GM12878 (cell line): Measurements from ENCODE around the gene HUWE1. TPM values are rescaled to one million over a fixed set of nuclear protein-coding genes. Genes with fewer than 3 reads are reported as not detected.
"Not testable (repeated sequence)": the region's sequence is repeated elsewhere in the genome, so short reads cannot be mapped to it uniquely, and the experiment has no call there.

Experiments
- ATAC-seq: fragments of 200-7000 bp; cut with Tn5 transposase; 3 replicates; pipeline ENCODE4 v1.9.1; 2020; ENCODE audit warnings: mild to moderate bottlenecking, moderate library complexity
- BruUV-seq: library from RNA; stranded (reverse); fragments of 400-500 nt; replicated peaks from 2 replicates; lab custom pipeline; 2021; lab: Mats Ljungman, UMichigan
- CTCF ChIA-PET: fragments of 300-600 bp; sonication (Branson Sonifier 250); formaldehyde crosslinking; extraction: SDS; loops from one replicate; lab custom pipeline; 2021; ENCODE audit warnings: inconsistent platforms; lab: Yijun Ruan, JAX
- POLR2A ChIA-PET: fragments of 350-600 bp; formaldehyde crosslinking; extraction: SDS; loops from one replicate; lab custom pipeline; 2021; ENCODE audit warnings: inconsistent platforms; lab: Charles Lee
- RAD21 ChIA-PET: fragments of 300-600 bp; sonication (Branson Sonifier 250); formaldehyde crosslinking; loops from one replicate; lab custom pipeline; 2023; ENCODE audit warnings: antibody characterized with exemption; ENCODE audit not compliant: unreplicated experiment; lab: Charles Lee
- SMC1A ChIA-PET: fragments of 300-600 bp; sonication (Branson Sonifier 250); formaldehyde crosslinking; loops from one replicate; lab custom pipeline; 2023; ENCODE audit not compliant: unreplicated experiment, uncharacterized antibody; lab: Charles Lee
- DNase-seq: peaks from one replicate; pipeline ENCODE4 v3.0.0-alpha.2; 2011; ENCODE audit warnings: low read depth, low spot score
- FAIRE-seq: peaks from 3 replicates; lab custom pipeline; 2011; peaks lifted over from hg19 to GRCh38; lab: Jason Lieb, UNC
- H2AFZ ChIP-seq: 2 replicates; pipeline ENCODE4 v1.6.0; 2011; ENCODE audit warnings: low read depth, low read length, control low read depth; ENCODE audit not compliant: control insufficient read depth
- H3K27ac ChIP-seq: 2 replicates; pipeline ENCODE4 v1.5.1; 2011; ENCODE audit warnings: control low read depth; ENCODE audit not compliant: control insufficient read depth, insufficient read depth
- H3K27me3 ChIP-seq, 2 experiments: replicated peaks in 1 of 2; 2 replicates each; pipeline versions ENCODE4 v1.6.0 to v1.6.1; 2011; ENCODE audit warnings: low read length in 1 of 2; ENCODE audit not compliant: control insufficient read depth in 2 of 2, insufficient read depth in 2 of 2
- H3K36me3 ChIP-seq, 2 experiments: 2 replicates each; pipeline ENCODE4 v1.5.1; 2011; ENCODE audit warnings: low read length in 1 of 2; ENCODE audit not compliant: control insufficient read depth in 2 of 2, insufficient read depth in 2 of 2
- H3K4me1 ChIP-seq: 2 replicates; pipeline ENCODE4 v1.6.1; 2011; ENCODE audit warnings: mild to moderate bottlenecking, low read length, moderate library complexity, mixed read lengths; ENCODE audit not compliant: control insufficient read depth, insufficient read depth
- H3K4me2 ChIP-seq: 2 replicates; pipeline ENCODE4 v1.6.0; 2011; ENCODE audit warnings: control low read depth; ENCODE audit not compliant: control insufficient read depth, insufficient read depth
- H3K4me3 ChIP-seq: fragments of 200-600 bp; sonication (generic); 2 replicates; pipeline ENCODE4 v1.5.1; 2016
- H3K79me2 ChIP-seq: 2 replicates; pipeline ENCODE4 v1.6.0; 2011; ENCODE audit warnings: low read length; ENCODE audit not compliant: control insufficient read depth, insufficient read depth
- H3K9ac ChIP-seq: 2 replicates; pipeline ENCODE4 v1.8.0; 2011; ENCODE audit warnings: low read length, control low read depth, mixed read lengths; ENCODE audit not compliant: control insufficient read depth, insufficient read depth
- H3K9me3 ChIP-seq: replicated peaks from 3 replicates; pipeline ENCODE4 v1.5.1; 2011; ENCODE audit warnings: mild to moderate bottlenecking, low read length; ENCODE audit not compliant: control insufficient read depth, insufficient read depth
- H4K20me1 ChIP-seq: 2 replicates; pipeline ENCODE4 v1.6.0; 2011; ENCODE audit not compliant: control insufficient read depth, insufficient read depth
- JUNB ChIP-seq: IDR thresholded peaks from 2 replicates; pipeline ENCODE4 v1.6.1; 2016; ENCODE audit warnings: antibody characterized with exemption, mild to moderate bottlenecking
- PAX8 ChIP-seq: fragments of 450-650 bp; IDR thresholded peaks from 2 replicates; pipeline ENCODE4 v1.6.1; 2017; ENCODE audit warnings: mild to moderate bottlenecking, moderate library complexity
- POLR2AphosphoS5 ChIP-seq: IDR thresholded peaks from 2 replicates; pipeline ENCODE4 v1.6.1; 2011; ENCODE audit warnings: mild to moderate bottlenecking, low read length, inconsistent platforms
- SIN3A ChIP-seq: IDR thresholded peaks from 2 replicates; pipeline ENCODE4 v1.6.1; 2012; ENCODE audit warnings: low read depth, low read length, improper control_type of control experiment
- WGBS: methylation state at CpG from one replicate; pipeline ENCODE4 v1.1.6; 2016; ENCODE audit warnings: low lambda C conversion rate; ENCODE audit not compliant: insufficient replicate concordance, insufficient coverage; ENCODE audit errors: missing lambda C conversion rate; 5-methylcytosine and 5-hydroxymethylcytosine counted together
- in situ Hi-C: fragments of 300-500 bp; cut with MboI; formaldehyde crosslinking; loops from 9 replicates; pipeline ENCODE4 v1.14.3; 2018; ENCODE audit warnings: mixed read lengths
- intact Hi-C: fragments of 100-400 bp; cut with micrococcal nuclease; formaldehyde crosslinking; loops from one replicate; pipeline ENCODE4 v1.14.2; 2022; ENCODE audit not compliant: unreplicated experiment
- polyA plus RNA-seq, 11 experiments: library from polyadenylated mRNA; depleted of rRNA in 4 of 11; unstranded in 6 of 11; stranded (reverse) in 5 of 11; fragments of >200 nt; fragmentation: Nextera tagmentation in 4 of 11; fragmentation: Illumina TruSeq in 1 of 11; extraction: Ambion mirVana in 4 of 11; extraction: Trizol in 1 of 11; gene quantifications; 1 replicate in 1 of 11; 2 replicates in 10 of 11; pipeline versions ENCODE4 v1.2.1 to v1.2.3, GENCODE V29; 2011 to 2016; ENCODE audit warnings: inconsistent platforms in 2 of 11, missing spikeins in 2 of 11, low read depth in 1 of 11
- total RNA-seq, 4 experiments: library from RNA; depleted of rRNA in 3 of 4; stranded (reverse); fragments of >200 nt in 3 of 4; fragmentation: Illumina TruSeq in 1 of 4; extraction: Trizol in 1 of 4; gene quantifications; 2 replicates each; pipeline versions ENCODE4 v1.2.1 to v1.2.3, GENCODE V29; 2013 to 2021
- TF ChIP-seq, protein P1 (sequence below): IDR thresholded peaks from 2 replicates; pipeline ENCODE4 v1.6.1; 2011; ENCODE audit warnings: borderline replicate concordance, low read depth, mild to moderate bottlenecking, moderate library complexity, low read length; ENCODE audit not compliant: insufficient read depth, poor library complexity, severe bottlenecking

Gene HUWE1
- total and polyA plus RNA-seq, 10 of the 15 experiments (the other 5 are each of a cell fraction or from before 2014, with no cell fraction given): 35.9 to 280 (median 100) TPM

DNA sequence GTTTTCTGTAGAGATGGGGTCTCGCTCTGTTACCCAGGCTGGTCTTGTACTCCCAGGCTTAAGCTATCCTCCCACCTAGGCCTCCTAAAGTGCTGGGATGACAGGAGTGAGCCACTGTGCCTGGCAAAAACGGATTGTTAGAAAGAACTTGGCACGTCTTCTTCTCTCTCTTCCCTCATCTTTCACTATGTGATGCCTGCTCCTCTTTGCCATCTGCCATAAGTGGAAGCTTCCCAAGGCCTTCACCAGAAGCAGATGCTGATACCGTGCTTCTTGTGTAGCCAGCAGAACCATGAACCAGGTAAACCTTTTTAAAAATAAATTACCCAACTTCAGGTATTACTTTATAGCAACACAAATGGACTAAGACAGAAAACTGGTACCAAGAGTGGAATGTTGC lies 36.9 kb upstream of the HUWE1 start:
- no TSS peak for BruUV-seq
- in situ Hi-C loops: no loop called here

DNA sequence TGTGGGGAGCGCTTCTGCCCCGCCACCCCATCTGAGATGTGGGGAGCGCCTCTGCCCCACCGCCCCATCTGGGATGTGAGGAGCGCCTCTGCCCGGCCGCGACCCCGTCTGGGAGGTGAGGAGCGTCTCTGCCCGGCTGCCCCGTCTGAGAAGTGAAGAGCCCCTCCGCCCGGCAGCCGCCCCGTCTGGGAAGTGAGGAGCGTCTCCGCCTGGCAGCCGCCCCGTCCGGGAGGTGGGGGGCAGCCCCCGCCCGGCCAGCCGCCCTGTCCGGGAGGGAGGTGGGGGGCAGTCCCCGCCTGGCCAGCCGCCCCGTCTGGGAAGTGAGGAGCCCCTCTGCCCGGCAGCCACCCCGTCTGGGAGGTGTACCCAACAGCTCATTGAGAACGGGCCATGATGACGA lies 35.1 kb upstream of the HUWE1 start:
- H3K27ac ChIP-seq, H3K36me3 ChIP-seq, POLR2A ChIA-PET, DNase-seq, H3K4me2 ChIP-seq, CTCF ChIA-PET, H3K9ac ChIP-seq, ATAC-seq, RAD21 ChIA-PET, in situ Hi-C loops, H2AFZ ChIP-seq, H3K27me3 ChIP-seq, intact Hi-C loops, SMC1A ChIA-PET, H3K4me3 ChIP-seq, H3K79me2 ChIP-seq, FAIRE-seq, H4K20me1 ChIP-seq, H3K9me3 ChIP-seq, BruUV-seq: not testable (repeated sequence)
- peaks cover 15% of the 10 kb centered on the region for H3K4me1 ChIP-seq
- 87% methylated on average over 16 of the region's 32 CpGs for WGBS

More for the DNA sequence above, 36.9 kb upstream of the HUWE1 start:
- no peak overlapping the region for H3K4me2 ChIP-seq
- POLR2A ChIA-PET: no interaction called here
- H3K27ac ChIP-seq: no peak overlapping the region
- no peaks in the 10 kb centered on the region; the same call in 1 of the 2 replicates for H3K79me2 ChIP-seq
- CTCF ChIA-PET: no interaction called here
- intact Hi-C loops: no loop called here
- no peak overlapping the region for H3K4me3 ChIP-seq
- peaks cover 5% of the 10 kb centered on the region; the same call in 1 of the 2 replicates for H3K4me1 ChIP-seq
- SMC1A ChIA-PET: no interaction called here
- H3K9ac ChIP-seq: no peak overlapping the region
- TF ChIP-seq, protein P1, sequence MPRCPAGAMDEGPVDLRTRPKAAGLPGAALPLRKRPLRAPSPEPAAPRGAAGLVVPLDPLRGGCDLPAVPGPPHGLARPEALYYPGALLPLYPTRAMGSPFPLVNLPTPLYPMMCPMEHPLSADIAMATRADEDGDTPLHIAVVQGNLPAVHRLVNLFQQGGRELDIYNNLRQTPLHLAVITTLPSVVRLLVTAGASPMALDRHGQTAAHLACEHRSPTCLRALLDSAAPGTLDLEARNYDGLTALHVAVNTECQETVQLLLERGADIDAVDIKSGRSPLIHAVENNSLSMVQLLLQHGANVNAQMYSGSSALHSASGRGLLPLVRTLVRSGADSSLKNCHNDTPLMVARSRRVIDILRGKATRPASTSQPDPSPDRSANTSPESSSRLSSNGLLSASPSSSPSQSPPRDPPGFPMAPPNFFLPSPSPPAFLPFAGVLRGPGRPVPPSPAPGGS: no peak
- TF ChIP-seq JUNB (no peak), POLR2AphosphoS5 (no peak), PAX8 (no peak), SIN3A (no peak)
- H3K27me3 ChIP-seq: no peaks in the 10 kb centered on the region
- no peaks in the 10 kb centered on the region; the same call in 2 of the 3 replicates for H3K9me3 ChIP-seq
- ATAC-seq (no peak), DNase-seq (no peak), FAIRE-seq (no peak)
- RAD21 ChIA-PET: no interaction called here
- H2AFZ ChIP-seq: no peak overlapping the region
- WGBS: 70% methylated on average over 4 of the region's 4 CpGs
- H3K36me3 ChIP-seq: no peaks in the 10 kb centered on the region
- H4K20me1 ChIP-seq: no peaks in the 10 kb centered on the region

DNA sequence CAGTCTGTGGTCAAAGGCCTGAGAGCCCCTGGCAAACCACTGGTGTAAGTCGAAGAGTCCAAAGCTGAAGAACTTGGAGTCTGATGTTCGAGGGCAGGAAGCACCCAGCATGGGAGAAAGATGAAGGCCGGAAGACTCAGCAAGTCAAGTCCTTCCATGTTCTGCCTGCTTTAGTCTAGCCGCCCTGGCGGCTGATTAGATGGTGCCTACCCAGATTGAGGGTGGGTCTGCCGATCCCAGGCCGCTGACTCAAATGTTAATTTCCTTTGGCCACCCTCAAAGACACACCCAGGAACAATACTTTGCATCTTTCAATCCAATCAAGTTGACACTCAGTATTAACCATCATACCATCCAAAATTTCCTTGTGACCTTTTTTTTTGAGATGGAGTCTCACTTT lies 33.1 kb upstream of the HUWE1 start:
- intact Hi-C loops: loop anchor here (5.0 kb wide), 1 partner anchor 48 kb away; no protein-coding TSS in a partner anchor
- DNase-seq, FAIRE-seq, H3K9me3 ChIP-seq, H3K79me2 ChIP-seq, RAD21 ChIA-PET, H3K36me3 ChIP-seq, H3K9ac ChIP-seq, SMC1A ChIA-PET, ATAC-seq, CTCF ChIA-PET, POLR2A ChIA-PET, in situ Hi-C loops, H4K20me1 ChIP-seq, BruUV-seq, H3K27me3 ChIP-seq, H2AFZ ChIP-seq, H3K4me3 ChIP-seq: not testable (repeated sequence)
- WGBS: 9% methylated on average over 7 of the region's 7 CpGs
- Histone ChIP-seq H3K4me2 (0 out of 2 replicates have a peak overlapping the region, but pooled peaks have one; percentile 19), H3K27ac (peak overlapping the region; percentile 40), H3K4me1 (peaks cover 19% of the 10 kb centered on the region)
